Endodermal cell (in vitro differentiated cells): ENCODE data around the gene POC1B. TPM values are rescaled to one million over a fixed set of nuclear protein-coding genes. Genes with fewer than 3 reads are reported as not detected.

Experiments used
- DNase-seq: peaks from one replicate; pipeline ENCODE4 v3.0.0-alpha.2; 2017
- H3K27ac ChIP-seq: 2 replicates; pipeline ENCODE4 v1.5.1; 2013; ENCODE audit warnings: mild to moderate bottlenecking, low read depth, low read length, moderate library complexity
- H3K27me3 ChIP-seq: 2 replicates; pipeline ENCODE4 v1.6.1; 2013; ENCODE audit warnings: mild to moderate bottlenecking, low read length, moderate library complexity; ENCODE audit not compliant: insufficient read depth, control insufficient read depth, poor library complexity, severe bottlenecking
- H3K36me3 ChIP-seq: 2 replicates; pipeline ENCODE4 v1.7.0; 2013; ENCODE audit warnings: mild to moderate bottlenecking, low read length, moderate library complexity; ENCODE audit not compliant: control insufficient read depth, insufficient read depth
- H3K4me1 ChIP-seq: one replicate; pipeline ENCODE4 v1.7.0; 2013; ENCODE audit warnings: low read length; ENCODE audit not compliant: control insufficient read depth, insufficient read depth
- H3K4me3 ChIP-seq: 2 replicates; pipeline ENCODE4 v1.5.1; 2013; ENCODE audit warnings: mild to moderate bottlenecking, low read length, moderate library complexity
- H3K9ac ChIP-seq: 2 replicates; pipeline ENCODE4 v1.6.1; 2013; ENCODE audit warnings: mild to moderate bottlenecking, low read length, moderate library complexity; ENCODE audit not compliant: poor library complexity, severe bottlenecking; ENCODE audit errors: extremely low read depth
- H3K9me3 ChIP-seq: 2 replicates; pipeline ENCODE4 v1.6.1; 2013; ENCODE audit warnings: mild to moderate bottlenecking, low read length, moderate library complexity; ENCODE audit not compliant: control insufficient read depth
- H3K27ac Mint-ChIP-seq: 2 replicates; pipeline ENCODE4 v1.8.0; 2020; ENCODE audit warnings: mixed read lengths
- H3K27me3 Mint-ChIP-seq: 2 replicates; pipeline ENCODE4 v1.8.0; 2021; ENCODE audit warnings: mild to moderate bottlenecking, mixed read lengths; ENCODE audit not compliant: insufficient read depth
- H3K36me3 Mint-ChIP-seq: 2 replicates; pipeline ENCODE4 v1.8.0; 2020; ENCODE audit warnings: low read depth, mixed read lengths
- H3K4me1 Mint-ChIP-seq: 2 replicates; pipeline ENCODE4 v1.8.0; 2020; ENCODE audit warnings: mixed read lengths
- H3K4me3 Mint-ChIP-seq: 2 replicates; pipeline ENCODE4 v1.8.0; 2020; ENCODE audit warnings: mild to moderate bottlenecking, moderate library complexity, mixed read lengths
- H3K9me3 Mint-ChIP-seq: 2 replicates; pipeline ENCODE4 v1.8.0; 2020; ENCODE audit warnings: mild to moderate bottlenecking, mixed read lengths
- WGBS, 2 experiments: methylation state at CpG; one replicate each; pipeline versions ENCODE4 v1.1.5 to v1.1.7; 2013; ENCODE audit warnings: missing lambda C conversion rate in 2 of 2, mixed read lengths in 1 of 2; ENCODE audit not compliant: insufficient coverage in 1 of 2, insufficient read length in 1 of 2; 5-methylcytosine and 5-hydroxymethylcytosine counted together
- total RNA-seq, 2 donors: library from RNA; stranded (reverse); fragmentation: NEBNext Ultra II Directional in 1 of 2; extraction: Animal tissue kit (Norgen Biotek cat#: 25700) in 1 of 2; gene quantifications; 2 replicates in 1 of 2; 3 replicates in 1 of 2; pipeline ENCODE4 v1.2.1, GENCODE V29; 2021
- TF ChIP-seq, protein P1 (sequence below): fragments of 200-600 bp; sonication (generic); conservative IDR thresholded peaks from 2 replicates; pipeline ENCODE4 v1.5.0; 2021; ENCODE audit warnings: antibody characterized with exemption, mild to moderate bottlenecking

Gene POC1B
- total RNA-seq, 2 donors from 2014 or later: 22.3 to 36.1 TPM

- no peaks in the 10 kb centered on the region for H3K4me1 Mint-ChIP-seq
- Histone ChIP-seq H3K4me1 (no peaks in the 10 kb centered on the region), H3K4me3 (no peak overlapping the region), H3K27ac (no peak overlapping the region), H3K9me3 (no peaks in the 10 kb centered on the region), H3K9ac (no peak overlapping the region), H3K36me3 (no peaks in the 10 kb centered on the region), H3K27me3 (no peaks in the 10 kb centered on the region)
- WGBS, 2 experiments: 94% methylated on average over 3 of the region's 3 CpGs; no CpG with 5 or more reads in 1 of the 2 experiments
- DNase-seq: no peak
- no peaks in the 10 kb centered on the region for H3K27me3 Mint-ChIP-seq
- no peaks in the 10 kb centered on the region for H3K9me3 Mint-ChIP-seq
- H3K4me3 Mint-ChIP-seq: no peak overlapping the region
- TF ChIP-seq, protein P1, sequence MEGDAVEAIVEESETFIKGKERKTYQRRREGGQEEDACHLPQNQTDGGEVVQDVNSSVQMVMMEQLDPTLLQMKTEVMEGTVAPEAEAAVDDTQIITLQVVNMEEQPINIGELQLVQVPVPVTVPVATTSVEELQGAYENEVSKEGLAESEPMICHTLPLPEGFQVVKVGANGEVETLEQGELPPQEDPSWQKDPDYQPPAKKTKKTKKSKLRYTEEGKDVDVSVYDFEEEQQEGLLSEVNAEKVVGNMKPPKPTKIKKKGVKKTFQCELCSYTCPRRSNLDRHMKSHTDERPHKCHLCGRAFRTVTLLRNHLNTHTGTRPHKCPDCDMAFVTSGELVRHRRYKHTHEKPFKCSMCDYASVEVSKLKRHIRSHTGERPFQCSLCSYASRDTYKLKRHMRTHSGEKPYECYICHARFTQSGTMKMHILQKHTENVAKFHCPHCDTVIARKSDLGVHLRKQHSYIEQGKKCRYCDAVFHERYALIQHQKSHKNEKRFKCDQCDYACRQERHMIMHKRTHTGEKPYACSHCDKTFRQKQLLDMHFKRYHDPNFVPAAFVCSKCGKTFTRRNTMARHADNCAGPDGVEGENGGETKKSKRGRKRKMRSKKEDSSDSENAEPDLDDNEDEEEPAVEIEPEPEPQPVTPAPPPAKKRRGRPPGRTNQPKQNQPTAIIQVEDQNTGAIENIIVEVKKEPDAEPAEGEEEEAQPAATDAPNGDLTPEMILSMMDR: no peak
- H3K27ac Mint-ChIP-seq: no peak overlapping the region
- H3K36me3 Mint-ChIP-seq: no peaks in the 10 kb centered on the region
Observed at GRCh38 chr12:89567691-89568239, 41.9 kb upstream of the POC1B start.

DNA sequence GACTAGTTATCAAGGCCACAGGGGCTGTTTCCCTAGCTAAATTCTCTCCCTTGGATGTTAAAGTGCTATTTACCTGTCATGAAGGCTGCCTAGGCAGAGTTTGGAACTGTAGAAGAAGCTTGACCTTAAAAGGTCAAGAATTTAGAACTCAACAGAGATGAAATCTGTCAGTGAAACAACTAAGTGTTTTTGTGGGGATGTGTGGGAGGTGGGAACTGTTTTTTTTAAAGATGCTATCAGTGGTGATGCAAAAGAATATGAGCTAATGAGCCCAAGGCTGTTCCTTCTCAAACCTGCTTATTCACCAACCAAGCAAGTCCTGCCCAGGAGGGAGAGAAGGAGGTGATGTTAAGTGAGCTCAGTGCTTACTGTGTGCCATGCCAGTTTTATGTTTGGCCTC lies 40.8 kb upstream of the POC1B start:
- H3K27ac Mint-ChIP-seq: no peak overlapping the region
- Histone ChIP-seq H3K36me3 (no peaks in the 10 kb centered on the region), H3K9me3 (no peaks in the 10 kb centered on the region), H3K4me3 (no peak overlapping the region), H3K4me1 (no peaks in the 10 kb centered on the region), H3K9ac (no peak overlapping the region), H3K27ac (no peak overlapping the region), H3K27me3 (no peaks in the 10 kb centered on the region)
- H3K36me3 Mint-ChIP-seq: no peaks in the 10 kb centered on the region
- no peaks in the 10 kb centered on the region for H3K4me1 Mint-ChIP-seq
- no peaks in the 10 kb centered on the region for H3K9me3 Mint-ChIP-seq
- TF ChIP-seq, protein P1: no peak
- DNase-seq: no peak
- no peaks in the 10 kb centered on the region for H3K27me3 Mint-ChIP-seq
- no peak overlapping the region for H3K4me3 Mint-ChIP-seq

GRCh38 chr12:89565002-89565401 lies 39.2 kb upstream of the POC1B start:
- H3K36me3 ChIP-seq: no peaks in the 10 kb centered on the region
- no peak overlapping the region for H3K9ac ChIP-seq
- no peaks in the 10 kb centered on the region for H3K9me3 ChIP-seq
- no peaks in the 10 kb centered on the region for H3K27me3 ChIP-seq
- no peak overlapping the region for H3K4me3 ChIP-seq
- no peak overlapping the region for H3K27ac Mint-ChIP-seq
- H3K4me3 Mint-ChIP-seq: no peak overlapping the region
- no peak for DNase-seq
- no peaks in the 10 kb centered on the region for H3K36me3 Mint-ChIP-seq
- no peaks in the 10 kb centered on the region for H3K9me3 Mint-ChIP-seq
- H3K27ac ChIP-seq: no peak overlapping the region
- TF ChIP-seq, protein P1: no peak
- H3K4me1 ChIP-seq: no peaks in the 10 kb centered on the region
- H3K4me1 Mint-ChIP-seq: no peaks in the 10 kb centered on the region
- H3K27me3 Mint-ChIP-seq: no peaks in the 10 kb centered on the region
